GM23248 (cell line): ENCODE results near the gene CUX1. TPM values are rescaled to one million over a fixed set of nuclear protein-coding genes. Genes with fewer than 3 reads are reported as not detected.

ENCODE experiments used
- DNase-seq: peaks from one replicate; pipeline ENCODE4 v3.0.0-alpha.2; 2015
- H2AFZ ChIP-seq: fragments of 200-600 bp; sonication (generic); 2 replicates; pipeline ENCODE4 v1.6.1; 2016; ENCODE audit warnings: antibody characterized with exemption
- H3F3A ChIP-seq: fragments of 200-600 bp; sonication (generic); 2 replicates; pipeline ENCODE4 v1.6.1; 2016; ENCODE audit warnings: mild to moderate bottlenecking, antibody characterized with exemption, mixed run types; ENCODE audit not compliant: insufficient read depth
- H3K27ac ChIP-seq: fragments of 200-600 bp; sonication (generic); 2 replicates; pipeline ENCODE4 v1.5.1; 2016; ENCODE audit warnings: mild to moderate bottlenecking
- H3K27me3 ChIP-seq: fragments of 200-600 bp; sonication (generic); replicated peaks from 2 replicates; pipeline ENCODE4 v1.6.1; 2016; ENCODE audit warnings: mild to moderate bottlenecking; ENCODE audit not compliant: insufficient read depth
- H3K36me3 ChIP-seq: fragments of 200-600 bp; sonication (generic); 2 replicates; pipeline ENCODE4 v1.6.1; 2016; ENCODE audit warnings: low read depth, mild to moderate bottlenecking
- H3K4me1 ChIP-seq: fragments of 200-600 bp; sonication (generic); 2 replicates; pipeline ENCODE4 v1.6.1; 2016; ENCODE audit warnings: mild to moderate bottlenecking; ENCODE audit not compliant: insufficient read depth
- H3K4me2 ChIP-seq: fragments of 200-600 bp; sonication (generic); one replicate; pipeline ENCODE4 v1.6.1; 2016; ENCODE audit warnings: mild to moderate bottlenecking; ENCODE audit not compliant: unreplicated experiment
- H3K4me3 ChIP-seq: fragments of 200-600 bp; sonication (generic); 2 replicates; pipeline ENCODE4 v1.5.1; 2016; ENCODE audit warnings: mild to moderate bottlenecking
- H3K79me2 ChIP-seq: fragments of 200-600 bp; sonication (generic); 2 replicates; pipeline ENCODE4 v1.6.1; 2016; ENCODE audit warnings: mild to moderate bottlenecking; ENCODE audit not compliant: insufficient read depth
- H3K9ac ChIP-seq: fragments of 200-600 bp; sonication (generic); 2 replicates; pipeline ENCODE4 v1.6.1; 2016; ENCODE audit warnings: mild to moderate bottlenecking
- H3K9me2 ChIP-seq: fragments of 200-600 bp; sonication (generic); 2 replicates; pipeline ENCODE4 v1.6.1; 2016; ENCODE audit warnings: mixed run types, mild to moderate bottlenecking, moderate library complexity; ENCODE audit not compliant: insufficient read depth
- H3K9me3 ChIP-seq: fragments of 200-600 bp; sonication (generic); one replicate; pipeline ENCODE4 v1.6.1; 2017; ENCODE audit warnings: low read depth
- H4K20me1 ChIP-seq: fragments of 200-600 bp; sonication (generic); 2 replicates; pipeline ENCODE4 v1.6.0; 2016; ENCODE audit not compliant: insufficient read depth
- EZH2 ChIP-seq: fragments of 200-600 bp; sonication (generic); IDR thresholded peaks from 2 replicates; pipeline ENCODE4 v1.6.1; 2018; ENCODE audit warnings: antibody characterized with exemption, mild to moderate bottlenecking; ENCODE audit not compliant: insufficient read depth, poor library complexity, severe bottlenecking
- EZH2phosphoT487 ChIP-seq: fragments of 200-600 bp; sonication (generic); IDR thresholded peaks from 2 replicates; pipeline ENCODE4 v1.6.1; 2018; ENCODE audit warnings: antibody characterized with exemption, moderate library complexity, mild to moderate bottlenecking, low read depth; ENCODE audit not compliant: insufficient read depth
- WGBS, 2 experiments: methylation state at CpG; one replicate each; pipeline ENCODE4 v1.1.6; 2015 to 2017; ENCODE audit warnings: low lambda C conversion rate in 2 of 2, low coverage in 1 of 2; ENCODE audit errors: missing lambda C conversion rate in 2 of 2; 5-methylcytosine and 5-hydroxymethylcytosine counted together
- in situ Hi-C: fragments of 300-500 bp; cut with MboI; formaldehyde crosslinking; loops from 2 replicates; pipeline ENCODE4 v1.15.0; 2020
- polyA plus RNA-seq: library from polyadenylated mRNA; unstranded; fragments of >200 nt; fragmentation: Nextera tagmentation; extraction: Ambion mirVana; gene quantifications from 2 replicates; pipeline ENCODE4 v1.2.1, GENCODE V29; 2016
- total RNA-seq: library from RNA; depleted of rRNA; stranded (reverse); fragments of >200 nt; shearing (Covaris generic); gene quantifications from 2 replicates; pipeline ENCODE4 v1.2.3, GENCODE V29; 2014

The CUX1 gene
- total and polyA plus RNA-seq, 2 experiments from 2014 or later = 30.2 to 34.9 TPM

- Histone ChIP-seq H3K27ac (no peak overlapping the region), H3K36me3 (no peaks in the 10 kb centered on the region), H3K4me1 (no peaks in the 10 kb centered on the region), H3K9ac (no peak overlapping the region), H3K9me2 (no peaks in the 10 kb centered on the region), H3K9me3 (no peaks in the 10 kb centered on the region), H3K27me3 (no peaks in the 10 kb centered on the region), H2AFZ (no peak overlapping the region), H3F3A (no peaks in the 10 kb centered on the region), H3K4me2 (no peak overlapping the region), H3K4me3 (no peak overlapping the region), H4K20me1 (no peaks in the 10 kb centered on the region), H3K79me2 (no peaks in the 10 kb centered on the region)
- WGBS, 2 experiments = 91 to 98% methylated on average over 9 of the region's 9 CpGs
- TF ChIP-seq EZH2 (no peak), EZH2phosphoT487 (no peak)
- in situ Hi-C loops = no loop called here
- no peak for DNase-seq
Measured at GRCh38 chr7:102156867-102157266, 339.4 kb downstream of the CUX1 start.

- TF ChIP-seq EZH2phosphoT487 (no peak), EZH2 (no peak)
- Histone ChIP-seq H3K27ac (no peak overlapping the region), H3K36me3 (no peaks in the 10 kb centered on the region), H3K4me3 (no peak overlapping the region), H4K20me1 (no peaks in the 10 kb centered on the region), H3F3A (no peaks in the 10 kb centered on the region), H3K9ac (no peak overlapping the region), H3K27me3 (no peaks in the 10 kb centered on the region), H3K79me2 (no peaks in the 10 kb centered on the region), H3K9me3 (no peaks in the 10 kb centered on the region), H3K4me1 (no peaks in the 10 kb centered on the region), H2AFZ (no peak overlapping the region), H3K9me2 (no peaks in the 10 kb centered on the region), H3K4me2 (no peak overlapping the region)
- no peak for DNase-seq
- 84 to 87% methylated on average over 6 of the region's 6 CpGs for WGBS, 2 experiments
- in situ Hi-C loops = no loop called here
Measured at GRCh38 chr7:102165136-102165535, 347.7 kb downstream of the CUX1 start.

- Histone ChIP-seq H3K27ac (no peak overlapping the region), H3K4me2 (no peak overlapping the region), H3K36me3 (no peaks in the 10 kb centered on the region), H3K4me1 (no peaks in the 10 kb centered on the region), H2AFZ (no peak overlapping the region), H3K9me3 (no peaks in the 10 kb centered on the region), H3K27me3 (no peaks in the 10 kb centered on the region), H3K9me2 (no peaks in the 10 kb centered on the region), H3K79me2 (no peaks in the 10 kb centered on the region), H3F3A (no peaks in the 10 kb centered on the region), H3K4me3 (no peak overlapping the region), H4K20me1 (no peaks in the 10 kb centered on the region), H3K9ac (no peak overlapping the region)
- TF ChIP-seq EZH2 = no peak
- no peak for TF ChIP-seq EZH2phosphoT487
- WGBS, 2 experiments = 72 to 86% methylated on average over 6 of the region's 6 CpGs
- no peak for DNase-seq
- in situ Hi-C loops = no loop called here
Measured at GRCh38 chr7:102167254-102167653, 349.8 kb downstream of the CUX1 start.

GRCh38 chr7:102169651-102170392 is 352.4 kb downstream of the CUX1 start:
- in situ Hi-C loops = no loop called here
- Histone ChIP-seq H3K27me3 (no peaks in the 10 kb centered on the region), H3K4me2 (no peak overlapping the region), H3F3A (no peaks in the 10 kb centered on the region), H3K79me2 (no peaks in the 10 kb centered on the region), H3K9me2 (no peaks in the 10 kb centered on the region), H3K4me1 (no peaks in the 10 kb centered on the region), H3K9me3 (no peaks in the 10 kb centered on the region), H4K20me1 (no peaks in the 10 kb centered on the region), H3K9ac (no peak overlapping the region), H2AFZ (no peak overlapping the region), H3K36me3 (no peaks in the 10 kb centered on the region), H3K27ac (no peak overlapping the region), H3K4me3 (no peak overlapping the region)
- WGBS, 2 experiments = 92% methylated on average over 14 of the region's 14 CpGs
- TF ChIP-seq EZH2phosphoT487 = no peak
- no peak for TF ChIP-seq EZH2
- no peak for DNase-seq
